ENCODE results near the gene ANKHD1.
"Not testable (repeated sequence)": the region's sequence is repeated elsewhere in the genome, so short reads cannot be mapped to it uniquely, and the experiment has no call there.

ANKHD1 gene

DNA sequence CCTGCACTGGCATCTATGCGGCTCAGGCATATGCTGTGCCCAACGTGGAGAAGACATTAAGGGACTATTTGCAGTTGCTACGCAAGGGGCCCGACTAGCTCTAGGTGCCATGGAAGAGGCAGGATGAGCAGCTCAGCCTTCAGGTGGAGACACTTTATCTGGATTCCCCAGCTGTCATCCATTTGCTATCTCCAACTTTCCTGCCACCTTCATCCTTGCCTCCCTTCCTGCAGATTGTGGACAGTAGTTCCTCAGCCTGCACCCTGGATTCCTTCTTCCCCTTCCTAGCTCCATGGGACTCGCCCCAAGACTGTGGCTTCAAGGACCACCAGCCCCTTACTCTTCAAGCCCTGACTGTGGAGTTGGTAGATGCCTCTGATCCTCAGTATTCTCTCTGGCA, 165.0 kb downstream of the ANKHD1 start:
- DNase-seq = no peak

DNA sequence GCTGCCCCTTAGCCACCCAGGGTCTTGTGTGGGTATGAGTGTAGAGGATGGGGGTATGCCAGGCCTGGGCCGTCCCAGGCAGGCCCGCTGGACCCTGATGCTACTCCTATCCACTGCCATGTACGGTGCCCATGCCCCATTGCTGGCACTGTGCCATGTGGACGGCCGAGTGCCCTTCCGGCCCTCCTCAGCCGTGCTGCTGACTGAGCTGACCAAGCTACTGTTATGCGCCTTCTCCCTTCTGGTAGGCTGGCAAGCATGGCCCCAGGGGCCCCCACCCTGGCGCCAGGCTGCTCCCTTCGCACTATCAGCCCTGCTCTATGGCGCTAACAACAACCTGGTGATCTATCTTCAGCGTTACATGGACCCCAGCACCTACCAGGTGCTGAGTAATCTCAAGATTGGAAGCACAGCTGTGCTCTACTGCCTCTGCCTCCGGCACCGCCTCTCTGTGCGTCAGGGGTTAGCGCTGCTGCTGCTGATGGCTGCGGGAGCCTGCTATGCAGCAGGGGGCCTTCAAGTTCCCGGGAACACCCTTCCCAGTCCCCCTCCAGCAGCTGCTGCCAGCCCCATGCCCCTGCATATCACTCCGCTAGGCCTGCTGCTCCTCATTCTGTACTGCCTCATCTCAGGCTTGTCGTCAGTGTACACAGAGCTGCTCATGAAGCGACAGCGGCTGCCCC, 165.6 kb downstream of the ANKHD1 start:
- DNase-seq = no peak

DNA sequence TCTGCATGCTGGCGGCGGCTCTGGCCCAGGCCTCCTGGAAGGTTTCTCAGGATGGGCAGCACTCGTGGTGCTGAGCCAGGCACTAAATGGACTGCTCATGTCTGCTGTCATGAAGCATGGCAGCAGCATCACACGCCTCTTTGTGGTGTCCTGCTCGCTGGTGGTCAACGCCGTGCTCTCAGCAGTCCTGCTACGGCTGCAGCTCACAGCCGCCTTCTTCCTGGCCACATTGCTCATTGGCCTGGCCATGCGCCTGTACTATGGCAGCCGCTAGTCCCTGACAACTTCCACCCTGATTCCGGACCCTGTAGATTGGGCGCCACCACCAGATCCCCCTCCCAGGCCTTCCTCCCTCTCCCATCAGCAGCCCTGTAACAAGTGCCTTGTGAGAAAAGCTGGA, 166.2 kb downstream of the ANKHD1 start:
- DNase-seq = no peak

DNA sequence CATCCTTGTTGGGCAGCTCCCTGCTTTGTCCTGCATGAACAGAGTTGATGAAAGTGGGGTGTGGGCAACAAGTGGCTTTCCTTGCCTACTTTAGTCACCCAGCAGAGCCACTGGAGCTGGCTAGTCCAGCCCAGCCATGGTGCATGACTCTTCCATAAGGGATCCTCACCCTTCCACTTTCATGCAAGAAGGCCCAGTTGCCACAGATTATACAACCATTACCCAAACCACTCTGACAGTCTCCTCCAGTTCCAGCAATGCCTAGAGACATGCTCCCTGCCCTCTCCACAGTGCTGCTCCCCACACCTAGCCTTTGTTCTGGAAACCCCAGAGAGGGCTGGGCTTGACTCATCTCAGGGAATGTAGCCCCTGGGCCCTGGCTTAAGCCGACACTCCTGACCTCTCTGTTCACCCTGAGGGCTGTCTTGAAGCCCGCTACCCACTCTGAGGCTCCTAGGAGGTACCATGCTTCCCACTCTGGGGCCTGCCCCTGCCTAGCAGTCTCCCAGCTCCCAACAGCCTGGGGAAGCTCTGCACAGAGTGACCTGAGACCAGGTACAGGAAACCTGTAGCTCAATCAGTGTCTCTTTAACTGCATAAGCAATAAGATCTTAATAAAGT, 166.9 kb downstream of the ANKHD1 start:
- no peak for DNase-seq

DNA sequence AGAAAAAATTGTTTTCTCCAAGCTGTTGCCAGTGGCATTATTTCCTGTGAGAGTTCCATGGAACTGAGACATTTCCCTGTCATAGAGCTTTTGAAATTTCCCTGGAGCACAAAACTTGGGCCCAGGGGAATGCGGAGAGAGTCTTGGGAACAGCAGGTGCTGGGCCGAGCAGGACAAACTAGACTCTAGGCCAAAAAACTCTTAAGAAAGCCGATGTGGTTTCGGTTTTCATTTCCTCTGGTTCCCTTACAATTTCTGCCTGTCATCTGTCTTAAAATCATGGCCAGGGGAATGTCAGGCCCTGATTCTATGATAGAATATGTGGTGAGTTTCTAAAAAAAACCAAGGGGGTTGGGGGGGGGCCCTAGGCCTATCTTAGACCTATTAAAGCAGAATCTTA, 167.6 kb downstream of the ANKHD1 start:
- DNase-seq = no peak

DNA sequence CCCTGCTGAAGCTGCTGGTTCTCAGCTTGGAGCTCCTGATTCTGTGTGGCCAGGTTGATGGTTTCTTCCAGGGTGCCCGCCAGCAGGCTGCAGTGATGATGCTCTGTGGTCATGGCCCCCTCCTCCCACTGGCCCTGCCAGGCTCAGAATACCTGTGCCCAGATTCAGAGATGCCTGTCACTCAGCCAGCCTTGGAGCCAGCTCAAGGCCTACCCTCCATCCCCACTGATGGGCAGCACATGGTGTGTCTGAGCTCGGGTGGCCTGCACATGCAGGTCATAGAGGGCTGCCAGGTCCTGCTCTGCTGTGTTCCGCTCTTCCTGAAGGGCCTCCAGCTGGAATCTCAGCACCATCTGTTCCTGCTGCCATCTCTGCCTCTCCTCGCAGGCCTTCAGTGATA, 168.4 kb downstream of the ANKHD1 start:
- DNase-seq = no peak

DNA sequence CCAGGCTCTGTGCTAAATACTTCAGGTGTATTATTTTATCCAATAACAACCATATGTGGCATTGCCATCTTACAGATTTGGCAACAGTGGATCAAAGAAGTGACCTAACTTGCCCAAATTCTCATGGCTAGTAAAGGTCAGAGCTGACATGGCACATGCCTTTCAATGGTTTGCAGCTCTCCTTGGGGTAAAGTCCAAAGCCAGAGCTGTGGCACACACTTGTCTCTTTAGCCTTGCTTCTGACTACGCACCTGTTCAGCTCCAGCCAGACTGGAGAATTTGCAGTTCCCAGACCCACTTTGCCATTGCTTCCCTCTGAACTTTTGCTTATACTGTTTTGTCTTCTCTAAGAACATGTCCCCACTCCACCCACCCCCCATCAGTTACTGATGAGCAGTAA, 168.9 kb downstream of the ANKHD1 start:
- DNase-seq = no peak

DNA sequence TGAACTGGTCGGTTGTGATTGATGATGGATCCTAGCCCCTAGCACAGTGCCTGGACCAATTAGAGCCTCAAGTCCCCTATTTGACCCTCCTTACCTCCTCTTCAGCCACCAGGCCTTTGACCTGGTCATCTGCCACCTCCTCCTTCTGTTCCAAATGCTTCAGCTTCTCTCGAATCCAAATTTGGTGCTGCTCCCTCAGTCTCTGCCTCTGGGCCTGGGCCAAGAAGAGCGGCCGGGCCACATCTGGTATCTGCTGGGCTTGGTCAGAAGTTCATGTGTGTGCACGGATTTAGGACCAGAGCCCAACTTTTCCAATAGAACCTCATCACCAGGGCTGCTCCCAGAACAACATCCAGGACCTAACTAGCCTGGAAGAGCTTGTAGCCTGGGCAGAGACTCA, 169.5 kb downstream of the ANKHD1 start:
- no peak for DNase-seq

DNA sequence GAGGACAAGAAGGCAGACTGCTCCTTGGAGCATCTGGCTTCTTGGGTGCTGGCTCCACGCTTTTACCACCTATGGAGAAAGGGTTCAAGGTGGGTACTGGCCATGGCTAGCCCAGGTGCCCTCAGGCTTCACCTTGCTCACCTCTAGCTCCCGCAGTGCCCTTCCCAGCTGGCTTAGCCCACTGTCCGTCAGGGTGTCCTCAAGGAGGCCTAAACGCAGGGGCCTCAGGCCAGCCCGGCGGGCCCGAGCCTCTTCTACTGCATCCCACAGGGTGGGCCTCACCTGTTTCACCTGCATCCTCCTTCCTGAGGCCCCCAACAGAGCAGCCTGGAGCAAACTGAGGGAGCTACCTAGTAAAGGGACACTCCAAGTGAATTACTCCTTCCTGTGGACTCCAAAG, 172.1 kb downstream of the ANKHD1 start:
- DNase-seq = no peak

DNA sequence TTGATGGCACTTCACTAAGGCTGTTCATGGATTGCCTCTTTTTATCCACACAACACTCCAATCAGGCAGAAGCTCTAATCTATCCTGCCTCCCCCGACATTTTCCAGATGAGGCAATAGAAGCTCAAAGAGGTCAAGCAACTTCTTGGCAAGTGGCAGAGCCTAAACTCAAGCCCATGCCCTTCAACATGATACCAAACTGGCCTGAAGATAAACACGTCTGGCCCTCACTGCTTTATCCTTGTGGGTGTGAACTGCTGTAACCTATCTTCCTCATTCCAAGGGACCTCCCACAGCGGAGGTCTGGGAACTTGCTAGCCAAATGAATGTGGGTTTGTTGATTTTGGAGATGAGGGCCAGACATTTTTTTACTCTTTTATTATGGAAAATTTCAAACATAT, 172.5 kb downstream of the ANKHD1 start:
- DNase-seq = no peak

DNA sequence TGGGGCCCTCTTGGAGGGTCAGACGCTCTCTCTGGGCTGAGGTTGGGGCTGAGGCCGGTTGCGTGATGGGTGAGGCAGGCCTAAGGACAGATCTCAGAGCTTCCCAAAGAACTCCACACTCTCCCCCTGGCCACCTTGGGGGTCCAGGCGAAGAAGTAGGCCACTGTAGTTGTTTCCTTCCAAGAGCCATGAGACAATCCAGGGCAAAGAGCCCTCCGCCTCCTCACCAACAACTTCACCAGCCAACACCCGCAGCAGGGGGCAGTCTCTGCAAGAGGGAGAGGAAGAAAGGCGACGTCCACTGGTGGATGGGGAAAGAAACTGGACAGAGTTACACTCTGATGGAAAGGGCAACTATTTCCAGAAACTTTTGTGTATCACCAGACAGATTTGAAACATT, 173.7 kb downstream of the ANKHD1 start:
- DNase-seq = no peak

DNA sequence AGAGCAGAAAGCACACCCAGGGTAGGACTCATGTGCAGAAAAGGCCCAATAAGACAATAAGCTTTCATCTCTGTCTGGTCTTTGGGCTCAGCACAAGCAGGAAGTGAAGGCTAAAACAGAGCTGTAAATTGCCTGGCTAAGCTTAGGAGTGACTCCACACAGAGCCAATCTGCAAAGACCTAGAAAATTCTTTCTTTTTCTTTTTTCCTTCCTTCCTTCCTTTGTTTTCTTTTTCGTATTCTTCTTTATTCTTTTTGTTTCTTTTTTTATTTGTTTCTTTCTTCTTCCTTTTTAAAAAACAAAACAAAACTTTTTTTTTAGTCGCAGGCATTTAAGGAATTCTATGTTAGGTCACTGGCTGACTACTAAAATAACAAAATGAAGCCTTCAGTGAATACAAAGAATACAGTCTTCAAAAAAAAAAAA, 175.2 kb downstream of the ANKHD1 start:
- DNase-seq = no peak

DNA sequence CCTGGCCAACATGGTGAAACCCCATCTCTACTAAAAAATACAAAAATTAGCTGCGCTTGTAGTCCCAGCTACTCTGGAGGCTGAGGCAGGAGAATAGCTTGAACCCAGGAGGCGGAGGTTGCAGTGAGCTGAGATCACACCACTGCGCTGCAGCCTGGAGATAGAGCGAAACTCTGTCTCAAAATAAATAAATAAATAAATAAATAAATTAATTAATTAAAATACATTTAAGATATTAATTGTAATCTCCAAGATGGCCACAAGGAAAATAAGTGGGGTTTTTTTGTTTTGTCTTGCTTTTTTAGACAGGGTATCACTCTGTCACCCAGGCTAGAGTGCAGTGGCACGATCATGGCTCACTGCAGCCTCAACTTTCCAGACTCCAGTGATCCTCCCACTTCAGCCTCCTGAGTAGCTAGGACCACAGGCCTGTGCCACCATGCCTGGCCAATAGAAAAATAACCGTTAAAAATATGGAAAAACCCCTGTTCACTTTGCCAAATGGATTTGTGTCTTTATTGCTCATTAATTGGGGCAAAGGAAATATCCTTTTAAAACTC, 177.6 kb downstream of the ANKHD1 start:
- DNase-seq = not testable (repeated sequence)

DNA sequence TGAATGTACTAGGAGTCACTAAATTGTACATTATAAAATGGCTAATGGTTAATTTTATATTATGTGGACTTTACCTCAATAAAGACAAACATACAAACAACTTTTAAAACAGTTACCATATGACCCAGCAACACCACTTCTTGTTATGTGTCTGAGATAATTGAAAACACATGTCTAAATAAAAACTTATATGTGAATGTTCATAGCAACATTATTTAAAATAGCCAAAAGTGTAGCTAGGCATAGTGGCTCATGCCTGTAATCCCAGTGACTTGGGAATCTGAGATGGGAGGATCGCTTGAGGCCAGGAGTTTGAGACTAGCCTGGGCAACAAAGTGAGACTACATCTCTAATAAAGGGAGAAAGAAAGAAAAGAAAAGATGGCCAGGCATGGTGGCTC, 185.9 kb downstream of the ANKHD1 start:
- no peak for DNase-seq

DNA sequence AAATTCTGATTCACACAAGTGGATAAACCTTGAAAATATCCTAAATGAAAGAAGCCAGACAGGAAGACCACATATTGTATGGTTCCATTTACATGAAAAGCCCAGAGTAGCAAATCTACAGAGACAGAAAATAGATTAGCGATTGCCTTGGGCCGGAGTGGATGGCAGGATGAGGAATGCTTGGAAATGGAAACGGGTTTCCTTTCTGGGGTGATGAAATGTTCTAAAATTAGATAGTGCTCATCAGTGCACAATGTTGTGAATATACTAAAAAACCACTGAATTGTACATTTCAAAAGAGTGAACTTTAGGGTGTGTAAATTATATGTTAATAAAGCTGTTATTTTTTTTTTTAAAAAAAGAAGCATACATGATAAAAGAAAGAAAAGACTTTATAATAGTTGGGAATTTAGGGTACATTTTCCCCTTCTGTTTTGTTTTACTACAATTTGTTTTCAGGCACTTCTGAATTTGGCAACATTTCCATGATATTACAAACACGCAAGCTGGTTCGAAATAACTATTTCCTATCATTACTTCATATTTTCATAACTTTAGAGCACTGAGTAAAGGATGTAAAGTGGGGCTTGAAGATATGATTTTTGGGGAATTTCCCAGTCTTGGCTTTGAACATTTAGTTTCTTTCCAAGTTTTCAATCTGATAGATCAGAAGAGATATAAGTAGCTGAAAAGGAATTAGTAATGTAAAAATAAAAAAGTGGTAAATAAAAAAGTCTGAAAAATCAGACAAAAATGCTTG, 186.9 kb downstream of the ANKHD1 start:
- no peak for DNase-seq
